ACC112 (cell line): Measurements from ENCODE around the gene ESPNL.
"Not testable (repeated sequence)": the region's sequence is repeated elsewhere in the genome, so short reads cannot be mapped to it uniquely, and the experiment has no call there.

Experiments
- H2AFZ ChIP-seq: fragments of 200-600 bp; sonication (generic); one replicate; pipeline ENCODE4 v1.6.0; 2017; ENCODE audit warnings: antibody characterized with exemption, low read length; ENCODE audit not compliant: unreplicated experiment
- H3K27ac ChIP-seq: fragments of 200-600 bp; sonication (generic); 2 replicates; pipeline ENCODE4 v1.5.1; 2014; ENCODE audit warnings: low read depth, mild to moderate bottlenecking, antibody characterized with exemption, low read length, moderate library complexity
- H3K27me3 ChIP-seq: fragments of 200-600 bp; sonication (generic); 2 replicates; pipeline ENCODE4 v1.6.1; 2014; ENCODE audit warnings: mild to moderate bottlenecking, antibody characterized with exemption, low read length, moderate library complexity, mixed read lengths; ENCODE audit not compliant: insufficient read depth
- H3K36me3 ChIP-seq: fragments of 200-600 bp; sonication (generic); 2 replicates; pipeline ENCODE4 v1.6.1; 2016; ENCODE audit warnings: mild to moderate bottlenecking, antibody characterized with exemption, low read length, moderate library complexity, mixed read lengths; ENCODE audit not compliant: insufficient read depth
- H3K4me1 ChIP-seq: fragments of 200-600 bp; sonication (generic); one replicate; pipeline ENCODE4 v1.6.1; 2016; ENCODE audit warnings: low read length, mixed read lengths; ENCODE audit not compliant: insufficient read depth, unreplicated experiment, control insufficient read depth
- H3K4me3 ChIP-seq: fragments of 200-600 bp; sonication (generic); 2 replicates; pipeline ENCODE4 v1.5.1; 2014; ENCODE audit warnings: mild to moderate bottlenecking, low read depth, low read length
- H3K79me2 ChIP-seq: fragments of 200-600 bp; sonication (generic); one replicate; pipeline ENCODE4 v1.6.0; 2016; ENCODE audit warnings: low read length; ENCODE audit not compliant: control insufficient read depth, unreplicated experiment, insufficient read depth

Gene ESPNL

GRCh38 chr2:238063414-238064189, 36.5 kb upstream of the ESPNL start:
- Histone ChIP-seq H3K4me1 (peaks cover 7% of the 10 kb centered on the region), H2AFZ (no peak overlapping the region), H3K4me3 (no peak overlapping the region), H3K27me3 (no peaks in the 10 kb centered on the region), H3K36me3 (peaks cover 8% of the 10 kb centered on the region), H3K79me2 (peaks cover 20% of the 10 kb centered on the region), H3K27ac (no peak overlapping the region)

GRCh38 chr2:238064376-238064775, 35.8 kb upstream of the ESPNL start:
- no peak overlapping the region for H3K4me3 ChIP-seq
- H3K27ac ChIP-seq = no peak overlapping the region
- H3K4me1 ChIP-seq = peaks cover 6% of the 10 kb centered on the region
- H3K79me2 ChIP-seq = peaks cover 18% of the 10 kb centered on the region
- H3K27me3 ChIP-seq = no peaks in the 10 kb centered on the region
- peaks cover 8% of the 10 kb centered on the region for H3K36me3 ChIP-seq
- no peak overlapping the region for H2AFZ ChIP-seq

- Histone ChIP-seq H3K27ac (no peak overlapping the region), H3K4me1 (no peaks in the 10 kb centered on the region), H2AFZ (no peak overlapping the region), H3K27me3 (no peaks in the 10 kb centered on the region), H3K36me3 (peaks cover 8% of the 10 kb centered on the region), H3K79me2 (peaks cover 11% of the 10 kb centered on the region), H3K4me3 (no peak overlapping the region)
Observed at GRCh38 chr2:238065071-238065846, 34.9 kb upstream of the ESPNL start.

- Histone ChIP-seq H3K79me2 (peaks cover 11% of the 10 kb centered on the region), H3K4me1 (no peaks in the 10 kb centered on the region), H2AFZ (no peak overlapping the region), H3K36me3 (peaks cover 8% of the 10 kb centered on the region), H3K4me3 (no peak overlapping the region), H3K27me3 (no peaks in the 10 kb centered on the region), H3K27ac (no peak overlapping the region)
Observed at GRCh38 chr2:238066218-238066617, 33.9 kb upstream of the ESPNL start.

GRCh38 chr2:238066718-238067117, 33.4 kb upstream of the ESPNL start:
- not testable (repeated sequence) for H3K4me1 ChIP-seq, H3K27ac ChIP-seq, H3K4me3 ChIP-seq, H2AFZ ChIP-seq, H3K27me3 ChIP-seq, H3K79me2 ChIP-seq
- H3K36me3 ChIP-seq = peaks cover 12% of the 10 kb centered on the region

GRCh38 chr2:238067939-238068338, 32.2 kb upstream of the ESPNL start:
- H3K27me3 ChIP-seq = no peaks in the 10 kb centered on the region
- peaks cover 24% of the 10 kb centered on the region for H3K36me3 ChIP-seq
- H3K4me1 ChIP-seq = no peaks in the 10 kb centered on the region
- H3K79me2 ChIP-seq = no peaks in the 10 kb centered on the region
- no peak overlapping the region for H3K4me3 ChIP-seq
- H3K27ac ChIP-seq = no peak overlapping the region
- no peak overlapping the region for H2AFZ ChIP-seq

GRCh38 chr2:238069021-238069709, 31.0 kb upstream of the ESPNL start:
- no peaks in the 10 kb centered on the region for H3K27me3 ChIP-seq
- no peak overlapping the region for H2AFZ ChIP-seq
- H3K4me1 ChIP-seq = no peaks in the 10 kb centered on the region
- no peak overlapping the region for H3K4me3 ChIP-seq
- no peak overlapping the region for H3K27ac ChIP-seq
- no peaks in the 10 kb centered on the region for H3K79me2 ChIP-seq
- peaks cover 34% of the 10 kb centered on the region for H3K36me3 ChIP-seq

- Histone ChIP-seq H3K4me3 (no peak overlapping the region), H3K36me3 (peaks cover 35% of the 10 kb centered on the region), H2AFZ (no peak overlapping the region), H3K79me2 (no peaks in the 10 kb centered on the region), H3K27me3 (no peaks in the 10 kb centered on the region), H3K27ac (no peak overlapping the region), H3K4me1 (no peaks in the 10 kb centered on the region)
Observed at GRCh38 chr2:238069877-238070276, 30.3 kb upstream of the ESPNL start.

- Histone ChIP-seq H3K4me3 (no peak overlapping the region), H2AFZ (no peak overlapping the region), H3K4me1 (no peaks in the 10 kb centered on the region), H3K27me3 (no peaks in the 10 kb centered on the region), H3K27ac (no peak overlapping the region), H3K36me3 (peaks cover 43% of the 10 kb centered on the region), H3K79me2 (peaks cover 3% of the 10 kb centered on the region)
Observed at GRCh38 chr2:238075397-238075796, 24.7 kb upstream of the ESPNL start.

GRCh38 chr2:238077292-238077691, 22.8 kb upstream of the ESPNL start:
- H2AFZ ChIP-seq = no peak overlapping the region
- H3K27ac ChIP-seq = no peak overlapping the region
- H3K27me3 ChIP-seq = no peaks in the 10 kb centered on the region
- H3K36me3 ChIP-seq = peaks cover 43% of the 10 kb centered on the region
- H3K4me3 ChIP-seq = no peak overlapping the region
- H3K79me2 ChIP-seq = peaks cover 3% of the 10 kb centered on the region
- H3K4me1 ChIP-seq = no peaks in the 10 kb centered on the region
